OCI-LY7 (cell line): ENCODE results near the gene PCNX3. TPM values are rescaled to one million over a fixed set of nuclear protein-coding genes. Genes with fewer than 3 reads are reported as not detected.
A peak's percentile ranks its signal among the peaks of the same experiment; 100 is the strongest.

Source experiments
- BruUV-seq: library from RNA; stranded (reverse); fragments of 400-500 nt; replicated peaks from 2 replicates; lab custom pipeline; 2021; lab: Mats Ljungman, UMichigan
- CTCF ChIA-PET: fragments of 300-600 bp; sonication (Branson Sonifier 250); formaldehyde crosslinking; loops from one replicate; lab custom pipeline; 2022; ENCODE audit warnings: antibody characterized with exemption; ENCODE audit not compliant: unreplicated experiment; lab: Charles Lee
- POLR2A ChIA-PET: fragments of 300-600 bp; sonication (Branson Sonifier 250); formaldehyde crosslinking; loops from one replicate; lab custom pipeline; 2022; ENCODE audit warnings: antibody characterized with exemption; lab: Charles Lee
- DNase-seq: peaks from one replicate; pipeline ENCODE4 v3.0.0-alpha.2; 2015; ENCODE audit warnings: low spot score
- H2AFZ ChIP-seq: fragments of 200-600 bp; sonication (generic), shearing (Covaris generic); 2 replicates; pipeline ENCODE4 v1.6.1; 2014; ENCODE audit warnings: mild to moderate bottlenecking, antibody characterized with exemption, low read length, moderate library complexity
- H3K27ac ChIP-seq: fragments of 200-600 bp; sonication (generic); 2 replicates; pipeline ENCODE4 v1.5.1; 2014; ENCODE audit warnings: mixed run types, low read depth, mild to moderate bottlenecking, moderate library complexity, low read length, inconsistent platforms; ENCODE audit not compliant: poor library complexity, severe bottlenecking
- H3K36me3 ChIP-seq: fragments of 200-600 bp; sonication (generic); 2 replicates; pipeline ENCODE4 v1.6.1; 2014; ENCODE audit warnings: mild to moderate bottlenecking, antibody characterized with exemption, low read length, moderate library complexity, mixed read lengths; ENCODE audit not compliant: insufficient read depth
- H3K4me1 ChIP-seq: fragments of 200-600 bp; sonication (generic); 2 replicates; pipeline ENCODE4 v1.5.1; 2014; ENCODE audit warnings: mild to moderate bottlenecking, low read length; ENCODE audit not compliant: insufficient read depth, poor library complexity, severe bottlenecking
- H3K4me2 ChIP-seq: fragments of 200-600 bp; sonication (generic); 2 replicates; pipeline ENCODE4 v1.6.1; 2014; ENCODE audit warnings: mild to moderate bottlenecking, low read length
- H3K4me3 ChIP-seq: fragments of 200-600 bp; sonication (generic); 2 replicates; pipeline ENCODE4 v1.5.1; 2014; ENCODE audit warnings: mild to moderate bottlenecking, low read depth, low read length; ENCODE audit not compliant: poor library complexity, severe bottlenecking
- H3K79me2 ChIP-seq: fragments of 200-600 bp; sonication (generic); 2 replicates; pipeline ENCODE4 v1.6.1; 2016; ENCODE audit warnings: low read depth, mild to moderate bottlenecking, low read length, moderate library complexity, mixed read lengths; ENCODE audit not compliant: insufficient read depth
- H3K9me2 ChIP-seq: fragments of 200-600 bp; sonication (generic); 2 replicates; pipeline ENCODE4 v1.6.1; 2016; ENCODE audit warnings: mild to moderate bottlenecking, low read length, mixed read lengths; ENCODE audit not compliant: insufficient read depth
- H3K9me3 ChIP-seq: fragments of 200-600 bp; sonication (generic); 2 replicates; pipeline ENCODE4 v1.6.1; 2014; ENCODE audit warnings: mild to moderate bottlenecking, mixed run types, low read length, mixed read lengths
- H4K20me1 ChIP-seq: fragments of 200-600 bp; sonication (generic); 2 replicates; pipeline ENCODE4 v1.6.1; 2014; ENCODE audit warnings: mild to moderate bottlenecking, antibody characterized with exemption, low read length, moderate library complexity, mixed read lengths; ENCODE audit not compliant: insufficient read depth
- CTCF ChIP-seq: fragments of 200-600 bp; sonication (generic); conservative IDR thresholded peaks from 2 replicates; pipeline ENCODE4 v1.5.1; 2014; ENCODE audit warnings: mild to moderate bottlenecking, antibody characterized with exemption, low read length, moderate library complexity, mixed read lengths
- EZH2phosphoT487 ChIP-seq: fragments of 200-600 bp; sonication (generic); IDR thresholded peaks from 2 replicates; pipeline ENCODE4 v1.6.1; 2018; ENCODE audit warnings: low read depth, borderline replicate concordance, mild to moderate bottlenecking, mixed run types, antibody characterized with exemption, low read length, moderate library complexity, mixed read lengths
- intact Hi-C: fragments of 100-400 bp; cut with micrococcal nuclease; formaldehyde crosslinking; loops from one replicate; pipeline ENCODE4 v1.10.0; 2022; ENCODE audit not compliant: unreplicated experiment
- total RNA-seq, 2 experiments: library from RNA; depleted of rRNA in 1 of 2; stranded (reverse); fragments of >200 nt in 1 of 2; shearing (Covaris generic) in 1 of 2; gene quantifications; 2 replicates each; pipeline ENCODE4 v1.2.3, GENCODE V29; 2014 to 2022

The PCNX3 gene
- total RNA-seq, 2 experiments from 2014 or later = 36.2 to 66.7 TPM

- Histone ChIP-seq H4K20me1 (no peaks in the 10 kb centered on the region), H3K4me3 (no peak overlapping the region), H3K4me1 (peaks cover 23% of the 10 kb centered on the region), H3K9me2 (no peaks in the 10 kb centered on the region), H3K9me3 (no peaks in the 10 kb centered on the region), H3K27ac (no peak overlapping the region), H2AFZ (no peak overlapping the region), H3K36me3 (peaks cover 59% of the 10 kb centered on the region), H3K79me2 (peaks cover 40% of the 10 kb centered on the region), H3K4me2 (peak overlapping the region; percentile 6; the same call in 1 of the 2 replicates)
- CTCF ChIA-PET = no interaction called here
- POLR2A ChIA-PET = no interaction called here
- BruUV-seq = no TSS peak
- no peak for TF ChIP-seq CTCF
- no peak for TF ChIP-seq EZH2phosphoT487
- DNase-seq = no peak
- intact Hi-C loops = no loop called here
Observed at GRCh38 chr11:65617990-65618751, 2.6 kb downstream of the PCNX3 start.

- Histone ChIP-seq H3K79me2 (peaks cover 34% of the 10 kb centered on the region), H3K27ac (no peak overlapping the region), H4K20me1 (no peaks in the 10 kb centered on the region), H2AFZ (no peak overlapping the region), H3K4me2 (peak overlapping the region; percentile 6; the same call in 1 of the 2 replicates), H3K4me3 (no peak overlapping the region), H3K4me1 (peaks cover 20% of the 10 kb centered on the region), H3K9me3 (no peaks in the 10 kb centered on the region), H3K9me2 (no peaks in the 10 kb centered on the region), H3K36me3 (peaks cover 63% of the 10 kb centered on the region)
- no TSS peak for BruUV-seq
- TF ChIP-seq CTCF (no peak), EZH2phosphoT487 (no peak)
- DNase-seq = no peak
- CTCF ChIA-PET = no interaction called here
- intact Hi-C loops = no loop called here
- POLR2A ChIA-PET = no interaction called here
Observed at GRCh38 chr11:65618763-65619162, 3.2 kb downstream of the PCNX3 start.

GRCh38 chr11:65619281-65619928, 3.8 kb downstream of the PCNX3 start:
- Histone ChIP-seq H3K4me3 (no peak overlapping the region), H3K36me3 (peaks cover 69% of the 10 kb centered on the region), H3K4me1 (peaks cover 20% of the 10 kb centered on the region), H4K20me1 (no peaks in the 10 kb centered on the region), H2AFZ (no peak overlapping the region), H3K4me2 (no peak overlapping the region), H3K27ac (no peak overlapping the region), H3K9me2 (no peaks in the 10 kb centered on the region), H3K79me2 (peaks cover 29% of the 10 kb centered on the region), H3K9me3 (no peaks in the 10 kb centered on the region)
- intact Hi-C loops = no loop called here
- DNase-seq = no peak
- ChIA-PET POLR2A (no interaction called here), CTCF (no interaction called here)
- TF ChIP-seq CTCF = no peak
- no peak for TF ChIP-seq EZH2phosphoT487
- no TSS peak for BruUV-seq
